Liver (tissue), 2 donors: Measurements from ENCODE around the gene ITPKB.

Experiments
- ATF3 ChIP-seq: IDR thresholded peaks from 2 replicates; pipeline ENCODE4 v1.6.1; 2016; ENCODE audit warnings: antibody characterized with exemption
- GABPA ChIP-seq, 2 donors: IDR thresholded peaks in 1 of 2; conservative IDR thresholded peaks in 1 of 2; 2 replicates each; pipeline ENCODE4 v1.6.1; 2016; ENCODE audit warnings: antibody characterized with exemption in 2 of 2, mild to moderate bottlenecking in 1 of 2, moderate library complexity in 1 of 2
- REST ChIP-seq: IDR thresholded peaks from 2 replicates; pipeline ENCODE4 v1.6.1; 2016; ENCODE audit warnings: antibody characterized with exemption, mild to moderate bottlenecking
- SP1 ChIP-seq: IDR thresholded peaks from 2 replicates; pipeline ENCODE4 v1.6.1; 2018; ENCODE audit warnings: antibody characterized with exemption, mild to moderate bottlenecking
- TF ChIP-seq, protein P1 (sequence below): IDR thresholded peaks from 2 replicates; pipeline ENCODE4 v1.6.1; 2016; ENCODE audit warnings: antibody characterized with exemption
- donor health status: healthy.

DNA sequence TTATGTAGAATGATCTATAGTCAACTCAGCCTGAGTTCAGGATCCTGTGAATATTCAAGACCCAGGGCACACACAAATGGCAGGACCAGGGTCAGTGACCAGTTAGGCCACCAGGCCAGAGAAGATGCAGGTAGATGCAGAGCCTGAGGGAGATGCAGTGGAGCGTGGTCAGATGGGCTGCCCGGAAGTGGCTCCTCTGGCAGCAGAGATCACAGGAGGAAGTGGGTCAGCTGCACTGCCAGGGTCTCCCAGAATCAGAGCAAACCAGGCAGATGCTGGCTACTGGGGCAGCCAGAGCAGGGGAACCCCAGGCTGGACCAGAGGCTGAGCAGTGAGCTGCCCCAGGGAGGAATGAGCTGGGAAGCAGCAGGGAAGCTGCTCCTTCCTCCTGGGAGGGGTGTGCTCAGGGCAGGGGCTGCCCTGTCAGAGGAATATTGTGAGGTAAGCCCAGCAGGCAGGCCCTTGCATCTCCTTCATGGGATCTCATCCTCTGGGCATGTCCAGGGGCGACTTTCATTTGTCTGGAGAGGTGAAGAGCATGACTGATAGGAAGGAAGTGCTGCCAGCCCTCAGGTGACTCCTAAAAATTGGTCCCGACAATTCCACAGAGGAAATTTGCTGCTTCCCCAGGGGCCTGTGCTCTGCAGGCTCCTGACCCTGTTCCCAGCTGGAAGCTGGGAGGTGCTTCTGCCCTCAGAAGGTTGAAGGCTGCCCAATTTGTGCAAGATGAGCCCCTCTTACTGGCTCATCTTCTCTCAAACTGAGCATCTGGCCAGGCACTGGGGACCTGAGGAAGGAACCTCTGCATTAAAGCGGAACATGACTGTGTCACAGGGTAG, 141.2 kb downstream of the ITPKB start:
- TF ChIP-seq GABPA (IDR thresholded peaks at IDR 0.05 in 1 of 2, conservative IDR thresholded peaks at IDR 0.05 in 1 of 2) (no peak), ATF3 (no peak), REST (no peak), SP1 (no peak)
- TF ChIP-seq, protein P1, sequence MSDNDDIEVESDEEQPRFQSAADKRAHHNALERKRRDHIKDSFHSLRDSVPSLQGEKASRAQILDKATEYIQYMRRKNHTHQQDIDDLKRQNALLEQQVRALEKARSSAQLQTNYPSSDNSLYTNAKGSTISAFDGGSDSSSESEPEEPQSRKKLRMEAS = no peak
